Liver (tissue), 9 donors: Measurements from ENCODE around the gene DBT. TPM values are rescaled to one million over a fixed set of nuclear protein-coding genes. Genes with fewer than 3 reads are reported as not detected.

Experiments
- DNase-seq: peaks from one replicate; pipeline ENCODE4 v3.0.0-alpha.2; 2017; ENCODE audit warnings: low spot score
- H3K27ac ChIP-seq, 2 donors: one replicate each; pipeline ENCODE4 v1.7.0; 2013; ENCODE audit warnings: inconsistent platforms in 2 of 2, low read length in 2 of 2, control low read depth in 1 of 2, low read depth in 1 of 2, mild to moderate bottlenecking in 1 of 2
- H3K27me3 ChIP-seq, 4 donors: one replicate each; pipeline versions ENCODE4 v1.6.1 to v1.7.0; 2013; ENCODE audit warnings: low read length in 3 of 4, inconsistent platforms in 1 of 4, mild to moderate bottlenecking in 1 of 4, moderate library complexity in 1 of 4; ENCODE audit not compliant: control insufficient read depth in 4 of 4, insufficient read depth in 4 of 4
- H3K36me3 ChIP-seq, 4 donors: one replicate each; pipeline versions ENCODE4 v1.6.1 to v1.7.0; 2013; ENCODE audit warnings: low read length in 3 of 4, mild to moderate bottlenecking in 3 of 4, low read depth in 1 of 4, moderate library complexity in 1 of 4; ENCODE audit not compliant: control insufficient read depth in 4 of 4, insufficient read depth in 3 of 4
- H3K4me1 ChIP-seq, 4 donors: one replicate each; pipeline versions ENCODE4 v1.6.1 to v1.7.0; 2013; ENCODE audit warnings: low read length in 3 of 4, mild to moderate bottlenecking in 3 of 4, moderate library complexity in 1 of 4; ENCODE audit not compliant: control insufficient read depth in 4 of 4, insufficient read depth in 4 of 4
- H3K4me3 ChIP-seq, 3 donors: one replicate each; pipeline versions ENCODE4 v1.6.1 to v1.7.0; 2013; ENCODE audit warnings: low read length in 3 of 3, control low read depth in 1 of 3, low read depth in 1 of 3, mild to moderate bottlenecking in 1 of 3
- H3K9ac ChIP-seq, 2 donors: one replicate each; pipeline ENCODE4 v1.7.0; 2013; ENCODE audit warnings: low read length in 2 of 2, mild to moderate bottlenecking in 2 of 2, moderate library complexity in 2 of 2, control low read depth in 1 of 2, low read depth in 1 of 2
- H3K9me3 ChIP-seq, 4 donors: one replicate each; pipeline versions ENCODE4 v1.6.1 to v1.7.0; 2013; ENCODE audit warnings: low read length in 3 of 4; ENCODE audit not compliant: control insufficient read depth in 4 of 4
- ATF3 ChIP-seq: IDR thresholded peaks from 2 replicates; pipeline ENCODE4 v1.6.1; 2016; ENCODE audit warnings: antibody characterized with exemption
- CTCF ChIP-seq: fragments of 150-350 bp; IDR thresholded peaks from 2 replicates; pipeline ENCODE4 v1.5.1; 2017; ENCODE audit warnings: improper control_type of control experiment, low read depth, low read length; ENCODE audit not compliant: missing input control
- EGR1 ChIP-seq, 2 donors: IDR thresholded peaks; 2 replicates each; pipeline ENCODE4 v1.6.1; 2016 to 2018; ENCODE audit warnings: antibody characterized with exemption in 2 of 2, low read depth in 2 of 2
- FOXA1 ChIP-seq: IDR thresholded peaks from 2 replicates; pipeline ENCODE4 v1.6.1; 2016; ENCODE audit warnings: antibody characterized with exemption
- FOXA2 ChIP-seq: IDR thresholded peaks from 2 replicates; pipeline ENCODE4 v1.6.1; 2016; ENCODE audit warnings: antibody characterized with exemption
- GABPA ChIP-seq, 2 donors: IDR thresholded peaks in 1 of 2; conservative IDR thresholded peaks in 1 of 2; 2 replicates each; pipeline ENCODE4 v1.6.1; 2016; ENCODE audit warnings: antibody characterized with exemption in 2 of 2, mild to moderate bottlenecking in 1 of 2, moderate library complexity in 1 of 2
- HNF4A ChIP-seq, 2 donors: conservative IDR thresholded peaks; 2 replicates each; pipeline ENCODE4 v1.6.1; 2016; ENCODE audit warnings: antibody characterized with exemption in 2 of 2, mild to moderate bottlenecking in 2 of 2
- HNF4G ChIP-seq: IDR thresholded peaks from 2 replicates; pipeline ENCODE4 v1.6.1; 2016; ENCODE audit warnings: antibody characterized with exemption
- JUND ChIP-seq, 2 donors: IDR thresholded peaks; 2 replicates each; pipeline ENCODE4 v1.6.1; 2016; ENCODE audit warnings: antibody characterized with exemption in 2 of 2
- MAX ChIP-seq: IDR thresholded peaks from 2 replicates; pipeline ENCODE4 v1.6.1; 2016; ENCODE audit warnings: antibody characterized with exemption
- NR2F2 ChIP-seq: IDR thresholded peaks from 2 replicates; pipeline ENCODE4 v1.6.1; 2016; ENCODE audit warnings: antibody characterized with exemption
- RAD21 ChIP-seq, 2 donors: IDR thresholded peaks; 2 replicates each; pipeline ENCODE4 v1.6.1; 2016; ENCODE audit warnings: antibody characterized with exemption in 2 of 2, mild to moderate bottlenecking in 2 of 2
- REST ChIP-seq: IDR thresholded peaks from 2 replicates; pipeline ENCODE4 v1.6.1; 2016; ENCODE audit warnings: antibody characterized with exemption, mild to moderate bottlenecking
- RXRA ChIP-seq, 2 donors: IDR thresholded peaks; 2 replicates each; pipeline ENCODE4 v1.6.1; 2017 to 2018; ENCODE audit warnings: antibody characterized with exemption in 2 of 2, mild to moderate bottlenecking in 1 of 2
- SP1 ChIP-seq: IDR thresholded peaks from 2 replicates; pipeline ENCODE4 v1.6.1; 2018; ENCODE audit warnings: antibody characterized with exemption, mild to moderate bottlenecking
- TAF1 ChIP-seq: conservative IDR thresholded peaks from 2 replicates; pipeline ENCODE4 v1.6.1; 2016; ENCODE audit warnings: antibody characterized with exemption, mild to moderate bottlenecking
- YY1 ChIP-seq: IDR thresholded peaks from 2 replicates; pipeline ENCODE4 v1.6.1; 2016; ENCODE audit warnings: antibody characterized with exemption, mild to moderate bottlenecking
- ZBTB33 ChIP-seq: IDR thresholded peaks from 2 replicates; pipeline ENCODE4 v1.6.1; 2016; ENCODE audit warnings: antibody characterized with exemption
- WGBS: extraction: QIAGEN DNeasy Blood & Tissue Kit; methylation state at CpG from one replicate; pipeline ENCODE4 v1.1.7; 2013; 5-methylcytosine and 5-hydroxymethylcytosine counted together
- polyA plus RNA-seq, 2 donors: library from polyadenylated mRNA; stranded (reverse) in 1 of 2; unstranded in 1 of 2; fragments of 200-250 nt in 1 of 2; fragments of >200 nt in 1 of 2; fragmentation: Nextera tagmentation in 1 of 2; extraction: Ambion mirVana in 1 of 2; gene quantifications; one replicate each; pipeline versions ENCODE4 v1.2.1 to v1.2.3, GENCODE V29; 2013 to 2015
- total RNA-seq, 2 donors: library from RNA; depleted of rRNA; stranded (reverse); fragments of >200 nt; gene quantifications; one replicate each; pipeline ENCODE4 v1.2.3, GENCODE V29; 2014
- donor health status: healthy.
- donor health status: healthy.
- donor health status: healthy.
- donor health status: healthy.
- donor health status: healthy.

DBT gene
- total and polyA plus RNA-seq, 4 donors: 7.7 to 10.7 (median 9.1) TPM

- DNase-seq: no peak
- Histone ChIP-seq H3K4me3 (no peak overlapping the region), H3K9ac (no peak overlapping the region), H3K4me1 (no peaks in the 10 kb centered on the region), H3K36me3 (peaks cover 8 to 55% (median 49%) of the 10 kb centered on the region in 4 donors), H3K27ac (no peak overlapping the region), H3K27me3 (no peaks in the 10 kb centered on the region), H3K9me3 (no peaks in the 10 kb centered on the region)
- TF ChIP-seq YY1 (no peak), CTCF (no peak), RXRA (IDR thresholded peaks at IDR 0.05) (no peak), RAD21 (IDR thresholded peaks at IDR 0.05) (no peak), EGR1 (IDR thresholded peaks at IDR 0.05; ENCODE audit: low read depth in 2 of 2) (no peak), MAX (no peak), HNF4A (conservative IDR thresholded peaks at IDR 0.05) (no peak), ATF3 (no peak), NR2F2 (no peak), FOXA2 (no peak), JUND (IDR thresholded peaks at IDR 0.05) (no peak)
- WGBS: 94% methylated on average over 3 of the region's 3 CpGs
Observed at GRCh38 chr1:100279358-100279923, 29.8 kb upstream of the DBT start.

- WGBS: 81% methylated on average over 1 of the region's 1 CpG
- Histone ChIP-seq H3K4me1 (no peaks in the 10 kb centered on the region), H3K36me3 (peaks cover 8 to 65% (median 59%) of the 10 kb centered on the region in 4 donors), H3K27ac (no peak overlapping the region), H3K27me3 (no peaks in the 10 kb centered on the region), H3K9ac (no peak overlapping the region), H3K9me3 (no peaks in the 10 kb centered on the region), H3K4me3 (no peak overlapping the region)
- no peak for DNase-seq
- no peak for TF ChIP-seq RXRA (IDR thresholded peaks at IDR 0.05)
- TF ChIP-seq HNF4A (conservative IDR thresholded peaks at IDR 0.05): no peak
- TF ChIP-seq JUND (IDR thresholded peaks at IDR 0.05): no peak
- no peak for TF ChIP-seq HNF4G
- no peak for TF ChIP-seq FOXA1
- no peak for TF ChIP-seq GABPA (IDR thresholded peaks at IDR 0.05 in 1 of 2, conservative IDR thresholded peaks at IDR 0.05 in 1 of 2)
- TF ChIP-seq NR2F2: no peak
- TF ChIP-seq REST: no peak
- no peak for TF ChIP-seq YY1
- no peak for TF ChIP-seq TAF1
- no peak for TF ChIP-seq EGR1 (IDR thresholded peaks at IDR 0.05; ENCODE audit: low read depth in 2 of 2)
- no peak for TF ChIP-seq ATF3
- no peak for TF ChIP-seq RAD21 (IDR thresholded peaks at IDR 0.05)
- no peak for TF ChIP-seq FOXA2
- no peak for TF ChIP-seq MAX
- no peak for TF ChIP-seq CTCF
- no peak for TF ChIP-seq ZBTB33
- TF ChIP-seq SP1: no peak
Observed at GRCh38 chr1:100277866-100278265, 28.2 kb upstream of the DBT start.
